Cardiac fibroblast (primary cell): ENCODE data around the gene ERC2.

ENCODE experiments used
- DNase-seq, 2 donors: peaks; one replicate each; pipeline versions ENCODE4 v3.0.0 to v3.0.0-alpha.2; 2010; ENCODE audit warnings: low read depth in 2 of 2
- H3K4me3 ChIP-seq, 2 donors: replicated peaks in 1 of 2; 1 replicate in 1 of 2; 2 replicates in 1 of 2; pipeline ENCODE4 v1.5.1; 2011; ENCODE audit warnings: low read depth in 2 of 2, low read length in 2 of 2, mild to moderate bottlenecking in 2 of 2, moderate library complexity in 1 of 2
- TF ChIP-seq, protein P1 (sequence below): IDR thresholded peaks from one replicate; pipeline ENCODE4 v1.5.1; 2011; ENCODE audit warnings: low read depth, mild to moderate bottlenecking, low read length, inconsistent platforms

ERC2 gene

DNA sequence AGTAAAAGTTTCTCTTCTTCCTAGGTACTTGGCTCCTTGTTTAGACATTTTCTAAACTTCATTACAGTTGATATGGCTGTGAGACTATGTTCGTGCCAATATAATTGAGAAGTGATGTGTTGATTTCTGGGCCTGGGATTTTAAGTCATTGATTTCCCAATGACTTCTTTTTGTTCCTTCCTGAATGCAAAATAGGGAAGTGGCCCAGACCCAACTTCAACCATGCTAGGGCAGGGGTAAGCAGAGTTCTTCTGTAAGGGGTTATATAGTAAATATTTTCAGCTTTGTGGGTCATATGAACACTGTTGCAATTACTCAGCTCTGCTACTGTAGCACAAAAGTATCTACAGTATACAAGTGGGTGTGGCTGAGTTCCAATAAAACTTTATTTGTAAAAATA is 661.1 kb downstream of the ERC2 start:
- no peak overlapping the region for H3K4me3 ChIP-seq
- no peak for DNase-seq
- TF ChIP-seq, protein P1, sequence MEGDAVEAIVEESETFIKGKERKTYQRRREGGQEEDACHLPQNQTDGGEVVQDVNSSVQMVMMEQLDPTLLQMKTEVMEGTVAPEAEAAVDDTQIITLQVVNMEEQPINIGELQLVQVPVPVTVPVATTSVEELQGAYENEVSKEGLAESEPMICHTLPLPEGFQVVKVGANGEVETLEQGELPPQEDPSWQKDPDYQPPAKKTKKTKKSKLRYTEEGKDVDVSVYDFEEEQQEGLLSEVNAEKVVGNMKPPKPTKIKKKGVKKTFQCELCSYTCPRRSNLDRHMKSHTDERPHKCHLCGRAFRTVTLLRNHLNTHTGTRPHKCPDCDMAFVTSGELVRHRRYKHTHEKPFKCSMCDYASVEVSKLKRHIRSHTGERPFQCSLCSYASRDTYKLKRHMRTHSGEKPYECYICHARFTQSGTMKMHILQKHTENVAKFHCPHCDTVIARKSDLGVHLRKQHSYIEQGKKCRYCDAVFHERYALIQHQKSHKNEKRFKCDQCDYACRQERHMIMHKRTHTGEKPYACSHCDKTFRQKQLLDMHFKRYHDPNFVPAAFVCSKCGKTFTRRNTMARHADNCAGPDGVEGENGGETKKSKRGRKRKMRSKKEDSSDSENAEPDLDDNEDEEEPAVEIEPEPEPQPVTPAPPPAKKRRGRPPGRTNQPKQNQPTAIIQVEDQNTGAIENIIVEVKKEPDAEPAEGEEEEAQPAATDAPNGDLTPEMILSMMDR, result no peak

DNA sequence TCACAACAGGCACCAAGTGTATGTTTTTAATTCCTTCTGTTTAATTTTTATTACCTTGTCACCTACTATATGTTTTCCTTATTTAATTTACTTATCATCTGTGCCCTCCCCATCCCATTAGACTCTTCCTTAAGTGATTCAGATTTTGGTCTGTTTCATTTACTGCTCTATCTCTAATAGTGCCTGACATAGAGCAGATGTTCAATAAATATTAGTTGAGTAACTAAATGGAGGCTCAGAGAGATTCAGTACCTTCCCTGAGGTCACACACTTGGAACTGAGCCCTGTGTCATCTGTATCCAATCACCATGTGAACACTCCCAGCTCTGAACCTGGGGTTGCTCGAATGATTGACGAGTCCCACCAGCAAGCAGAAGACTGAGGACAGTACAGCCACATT is 663.1 kb downstream of the ERC2 start:
- TF ChIP-seq, protein P1, result no peak
- DNase-seq, result no peak
- no peak overlapping the region for H3K4me3 ChIP-seq

DNA sequence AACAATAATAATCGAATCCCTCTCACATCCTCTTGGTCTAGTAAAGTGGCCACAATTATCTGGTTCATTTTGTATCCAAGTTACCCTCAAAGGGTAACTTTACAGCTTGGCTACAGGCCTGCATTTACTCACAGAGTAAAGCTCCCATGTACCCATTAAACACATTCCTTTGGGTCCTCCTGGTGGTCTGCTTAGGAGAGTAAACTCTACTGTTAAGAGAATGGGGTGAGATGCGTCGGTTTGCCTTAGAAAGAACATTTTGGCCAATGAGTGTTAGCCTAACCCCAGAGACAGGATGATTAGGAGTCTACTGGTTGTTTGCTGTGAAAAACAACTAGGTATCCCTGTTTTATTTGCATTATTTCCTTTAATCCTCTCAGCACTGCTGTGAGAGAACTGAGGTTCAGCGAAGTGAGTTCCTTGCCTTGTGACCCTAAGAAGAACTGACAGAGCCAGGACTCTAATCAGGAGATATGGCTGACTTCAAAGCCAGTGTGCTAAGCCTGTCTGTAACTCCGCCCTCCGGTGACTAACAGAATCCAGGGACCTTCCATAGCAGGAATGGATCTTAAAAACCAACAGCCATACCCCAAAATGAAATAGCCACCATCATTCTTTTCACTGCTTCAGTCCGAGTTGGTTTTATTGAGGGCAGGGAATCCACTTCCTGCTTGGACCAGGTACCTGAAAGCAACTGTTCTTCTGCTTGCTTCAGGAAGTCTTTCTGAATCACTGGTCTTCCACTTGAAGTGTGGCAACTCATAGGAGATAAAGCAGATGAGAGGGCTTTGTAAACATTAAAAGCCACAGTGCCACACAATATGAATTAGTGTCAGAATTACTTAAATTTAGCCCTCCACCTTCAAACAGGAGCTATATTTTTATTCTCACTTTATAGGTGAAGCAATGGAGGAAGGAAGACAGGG is 663.8 kb downstream of the ERC2 start:
- no peak overlapping the region for H3K4me3 ChIP-seq
- TF ChIP-seq, protein P1, result no peak
- no peak for DNase-seq

DNA sequence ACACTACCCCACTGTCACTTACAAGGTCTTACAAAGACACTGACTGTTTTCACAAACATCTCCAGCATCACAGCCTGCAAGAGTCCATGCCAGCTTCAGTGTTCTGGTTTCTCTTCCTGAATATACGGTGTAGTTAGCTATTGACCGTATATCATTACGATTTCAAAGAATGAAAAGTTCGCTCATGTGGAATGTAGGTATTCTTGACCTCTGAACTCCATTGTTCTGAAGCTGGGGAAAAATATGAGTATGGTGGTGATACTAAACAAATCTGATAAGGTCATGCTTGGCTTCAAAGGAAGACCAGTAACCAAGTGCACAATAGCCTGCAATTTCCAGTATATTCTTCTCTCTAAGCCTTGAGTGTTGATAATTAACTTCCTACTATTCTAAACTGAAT is 665.5 kb downstream of the ERC2 start:
- TF ChIP-seq, protein P1, result no peak
- no peak overlapping the region for H3K4me3 ChIP-seq
- DNase-seq, result no peak

DNA sequence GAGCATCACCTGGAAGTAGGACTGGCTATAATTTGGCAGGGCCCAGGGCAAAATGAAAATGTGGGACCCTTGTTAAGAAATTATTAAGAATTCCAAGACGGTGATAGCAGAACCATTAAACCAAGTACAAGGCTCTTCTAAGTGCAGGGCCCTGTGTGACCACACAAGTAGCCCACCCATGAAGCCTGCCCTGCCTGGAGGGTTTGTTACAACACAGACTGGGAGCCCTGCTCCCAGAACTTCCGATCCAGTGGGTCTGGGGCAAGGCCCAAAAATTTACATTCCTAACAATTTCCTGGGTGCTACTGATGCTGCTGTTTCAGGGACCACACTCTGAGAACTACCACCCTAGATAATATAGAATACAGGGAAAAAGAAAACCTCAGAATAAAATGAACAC is 666.6 kb downstream of the ERC2 start:
- TF ChIP-seq, protein P1, result no peak
- no peak overlapping the region for H3K4me3 ChIP-seq
- DNase-seq, result no peak

DNA sequence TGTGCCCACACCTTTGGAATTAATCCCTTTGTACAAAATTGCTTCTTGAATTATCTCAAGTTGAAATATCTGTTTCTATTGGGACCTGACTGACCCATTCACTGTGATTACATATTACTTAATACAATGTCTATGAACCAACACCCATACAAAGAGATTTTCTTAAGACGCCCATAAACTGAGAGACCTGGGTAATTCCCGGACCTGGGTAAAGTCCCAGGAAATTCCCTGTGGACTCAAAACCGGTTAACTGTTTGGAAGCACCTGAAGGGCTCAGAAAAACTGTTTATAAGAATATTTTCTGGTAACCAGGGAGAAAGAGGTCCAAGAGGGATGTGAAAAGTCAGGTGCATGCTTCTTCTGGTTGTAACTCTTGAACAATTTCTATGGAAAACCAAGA is 667.2 kb downstream of the ERC2 start:
- no peak for DNase-seq
- no peak overlapping the region for H3K4me3 ChIP-seq
- TF ChIP-seq, protein P1, result no peak
